Activated CD4-positive, CD25-positive, alpha-beta regulatory T cell treated with anti-CD3 and anti-CD28 coated beads, Interleukin-2, amount 50 U/mL, for 16 hours (primary cell): Measurements from ENCODE around the gene M1AP.
"Not testable (repeated sequence)": the region's sequence is repeated elsewhere in the genome, so short reads cannot be mapped to it uniquely, and the experiment has no call there.

ENCODE experiments used
- DNase-seq: peaks from one replicate; pipeline ENCODE4 v3.0.0-alpha.2; 2020; ENCODE audit warnings: low read depth, low spot score

The M1AP gene

DNA sequence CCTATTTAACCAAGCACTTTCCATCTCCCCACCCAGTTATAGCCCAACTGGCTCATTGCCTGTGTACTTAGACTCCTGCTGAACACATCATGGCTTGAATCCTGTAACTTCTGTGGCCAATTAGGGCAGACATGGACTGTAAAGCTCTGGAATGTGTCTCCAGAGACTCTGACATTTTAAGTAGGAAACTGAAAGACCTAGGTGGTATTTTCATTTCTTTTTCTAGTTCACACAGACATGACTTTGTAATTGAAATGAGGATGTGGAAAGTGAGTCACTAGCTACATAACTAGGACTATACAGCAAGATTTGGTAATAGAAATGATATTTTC lies 81.4 kb downstream of the M1AP start:
- no peak for DNase-seq

DNA sequence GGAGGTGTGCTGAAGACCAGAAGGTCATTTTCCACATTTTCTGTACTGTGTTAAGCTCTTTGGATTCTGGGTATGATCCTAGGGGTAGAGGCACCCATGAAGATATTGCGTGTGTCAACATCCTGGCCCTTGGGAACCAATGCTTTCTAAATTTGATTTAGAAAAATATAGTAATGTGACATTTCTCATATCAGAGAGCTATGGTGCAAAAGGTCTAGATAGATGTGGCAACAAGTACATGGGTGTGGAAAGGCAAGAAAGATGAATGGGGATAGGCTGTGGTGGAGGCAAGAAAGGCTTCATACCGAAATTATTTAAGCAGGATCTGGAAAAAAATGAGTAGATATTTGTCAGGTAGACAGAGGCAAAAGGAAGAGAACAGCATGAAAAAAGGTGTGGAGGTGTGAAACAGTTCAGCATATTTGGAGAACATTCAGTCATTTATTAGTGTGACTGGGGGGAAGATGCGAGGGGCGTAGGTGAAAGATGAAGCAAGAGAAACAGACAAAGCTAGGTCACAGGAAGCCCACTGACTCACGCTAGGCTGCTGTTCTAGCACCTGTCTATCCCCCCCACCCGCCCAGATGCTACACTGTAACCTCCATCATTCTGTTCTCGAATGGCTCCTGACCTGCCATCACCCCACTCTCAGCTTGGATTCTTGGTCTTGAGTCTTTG lies 81.9 kb downstream of the M1AP start:
- no peak for DNase-seq

- DNase-seq: no peak
Measured at GRCh38 chr2:74564222-74564621, 83.9 kb downstream of the M1AP start.

GRCh38 chr2:74562126-74562775 lies 85.9 kb downstream of the M1AP start:
- no peak for DNase-seq

GRCh38 chr2:74561022-74561421 lies 87.1 kb downstream of the M1AP start:
- DNase-seq: not testable (repeated sequence)

- DNase-seq: no peak
Measured at GRCh38 chr2:74560591-74560990, 87.5 kb downstream of the M1AP start.

DNA sequence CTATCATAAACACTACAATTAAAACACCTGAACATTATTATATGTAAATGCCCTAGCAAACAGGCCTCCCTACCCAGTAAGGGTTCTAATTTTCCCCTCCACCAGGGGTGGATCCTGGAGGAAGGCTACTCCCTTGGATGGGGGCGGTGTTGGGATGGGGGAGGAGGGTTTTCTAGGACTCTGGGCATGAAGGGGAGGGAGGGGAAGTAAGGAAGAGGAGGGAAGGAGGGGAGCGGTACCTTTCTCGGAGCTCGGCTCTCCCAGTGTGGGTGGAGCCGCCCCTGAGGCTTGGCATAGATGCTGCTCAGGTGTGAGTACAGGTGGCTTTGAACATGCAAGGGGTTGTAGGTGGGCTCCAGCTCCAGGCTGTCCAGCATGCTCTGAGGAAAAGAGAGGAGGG lies 88.2 kb downstream of the M1AP start:
- DNase-seq: no peak

GRCh38 chr2:74558284-74559230 lies 89.6 kb downstream of the M1AP start:
- no peak for DNase-seq

GRCh38 chr2:74556831-74557370 lies 91.2 kb downstream of the M1AP start:
- no peak for DNase-seq

GRCh38 chr2:74556159-74556558 lies 92.0 kb downstream of the M1AP start:
- no peak for DNase-seq

DNA sequence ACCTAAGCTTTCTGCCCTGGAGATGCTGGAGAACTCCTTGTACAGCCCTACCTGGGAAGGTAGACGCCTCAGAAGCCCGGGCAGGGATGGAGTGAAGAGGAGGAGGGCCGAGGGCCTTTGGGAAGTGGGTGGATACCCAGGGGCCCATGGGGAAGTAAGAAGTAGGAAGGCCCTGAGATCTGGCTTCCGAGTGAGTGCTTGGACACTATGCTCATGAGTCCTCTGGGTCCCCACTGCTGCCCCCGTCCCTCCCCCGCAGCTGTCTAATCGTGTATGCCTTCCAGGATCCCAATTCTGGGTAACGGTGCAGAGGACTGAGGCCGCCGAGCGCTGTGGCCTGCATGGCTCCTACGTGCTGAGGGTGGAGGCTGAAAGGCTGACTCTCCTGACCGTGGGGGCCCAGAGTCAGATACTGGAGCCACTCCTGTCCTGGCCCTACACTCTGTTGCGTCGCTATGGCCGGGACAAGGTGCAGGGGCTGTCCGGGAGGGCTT lies 92.5 kb downstream of the M1AP start:
- DNase-seq: no peak

GRCh38 chr2:74554820-74555531 lies 93.2 kb downstream of the M1AP start:
- DNase-seq: no peak

DNA sequence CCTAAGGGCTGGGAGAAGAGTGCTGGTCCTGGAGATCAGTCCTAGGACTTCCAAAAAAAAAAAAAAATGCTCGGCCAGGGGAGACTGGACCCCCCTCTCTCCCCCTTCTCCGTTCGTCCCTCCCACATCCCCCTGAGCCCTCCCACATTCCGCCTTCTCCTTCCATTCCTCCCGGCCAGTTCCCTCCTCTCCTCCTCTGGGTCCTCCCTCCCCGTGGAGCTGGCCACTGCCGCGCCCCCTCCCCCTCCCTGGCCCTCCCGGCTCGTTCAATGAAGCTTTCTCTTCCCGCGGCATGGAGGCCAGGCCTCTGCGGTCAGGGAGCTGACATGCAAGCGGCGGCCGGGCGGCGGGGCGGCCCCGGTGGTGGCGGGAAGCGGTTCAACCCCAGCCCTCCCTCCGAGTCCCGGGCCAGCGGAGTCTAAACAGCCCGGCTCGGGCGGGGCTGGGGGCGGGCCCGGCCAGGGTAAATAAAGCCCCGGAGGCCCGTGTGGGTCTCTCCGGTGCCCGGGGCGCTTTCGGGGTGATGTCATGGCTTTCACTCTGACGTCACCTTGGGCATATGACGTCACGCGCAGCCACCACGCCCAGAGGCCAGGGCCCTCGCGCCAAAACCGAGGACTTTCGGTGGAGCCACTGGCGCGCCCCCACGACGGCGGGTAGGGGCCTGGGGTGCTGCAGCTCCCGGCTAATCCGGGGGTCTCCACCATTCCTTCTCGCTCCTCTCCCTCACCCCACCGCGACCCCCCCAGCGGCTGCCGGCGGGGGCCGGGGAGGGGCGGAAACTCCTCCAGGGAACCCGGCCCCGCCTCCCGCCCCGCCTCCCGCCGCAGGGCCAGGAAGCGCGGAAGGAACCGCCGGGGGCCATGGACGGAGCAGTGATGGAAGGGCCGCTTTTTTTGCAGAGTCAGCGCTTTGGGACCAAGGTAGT lies 94.0 kb downstream of the M1AP start, which contains the start of the genes DOK1 and LOXL3:
TSS of gene DOK1 (plus strand) at position 829 of the 928 bp plus-strand sequence. CDS start at position 864, 35 bp downstream.
TSS of gene LOXL3 (minus strand) at position 51 of the 928 bp plus-strand sequence. CDS start 1,308 bp downstream, outside the sequence.
- peak; percentile 68 for DNase-seq

DNA sequence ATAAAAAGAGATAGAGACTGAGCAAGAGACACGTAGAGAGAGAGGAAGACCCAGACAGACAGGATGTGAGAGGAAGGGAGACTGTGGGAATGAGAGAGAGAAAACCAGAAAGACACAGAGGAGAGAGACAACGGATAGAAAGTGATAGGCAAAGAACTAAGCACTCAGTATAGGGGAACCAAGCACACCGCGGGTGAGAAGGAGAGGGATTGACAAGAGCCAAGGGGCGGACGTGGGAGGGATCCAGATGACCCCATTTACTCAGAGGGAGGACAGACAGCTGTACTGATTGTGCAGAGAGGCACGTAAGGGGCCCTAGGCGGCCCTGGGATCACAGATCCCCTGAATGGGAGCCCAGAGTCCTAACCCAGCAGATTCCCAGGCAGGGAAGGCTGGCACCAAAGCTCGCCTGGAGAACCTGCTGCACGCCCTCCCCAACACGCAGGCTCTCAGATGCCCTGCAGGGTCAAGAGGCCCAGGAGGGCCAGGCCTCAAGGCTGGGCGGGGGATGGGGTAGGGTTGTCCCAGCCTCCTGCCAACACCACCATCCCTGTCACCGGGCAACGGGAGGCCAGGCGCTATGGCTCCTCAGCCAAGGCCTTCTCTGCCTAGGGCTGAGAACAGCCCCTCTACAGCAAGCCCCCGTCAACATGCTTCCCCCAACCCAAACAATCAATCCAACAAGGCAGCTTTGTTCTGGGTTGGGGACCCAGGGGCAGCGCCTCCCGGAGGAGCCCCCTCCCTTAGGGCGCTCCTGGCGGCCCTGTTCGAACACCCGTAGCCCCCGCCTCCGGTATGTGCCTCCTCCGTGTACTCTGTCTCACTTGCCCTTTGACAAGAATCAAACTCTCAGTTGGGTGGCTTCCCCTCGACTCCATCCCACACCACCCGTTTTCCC lies 95.0 kb downstream of the M1AP start:
- DNase-seq: no peak

- no peak for DNase-seq
Measured at GRCh38 chr2:74551942-74552913, 95.9 kb downstream of the M1AP start.

- no peak for DNase-seq
Measured at GRCh38 chr2:74551530-74551929, 96.6 kb downstream of the M1AP start.

DNA sequence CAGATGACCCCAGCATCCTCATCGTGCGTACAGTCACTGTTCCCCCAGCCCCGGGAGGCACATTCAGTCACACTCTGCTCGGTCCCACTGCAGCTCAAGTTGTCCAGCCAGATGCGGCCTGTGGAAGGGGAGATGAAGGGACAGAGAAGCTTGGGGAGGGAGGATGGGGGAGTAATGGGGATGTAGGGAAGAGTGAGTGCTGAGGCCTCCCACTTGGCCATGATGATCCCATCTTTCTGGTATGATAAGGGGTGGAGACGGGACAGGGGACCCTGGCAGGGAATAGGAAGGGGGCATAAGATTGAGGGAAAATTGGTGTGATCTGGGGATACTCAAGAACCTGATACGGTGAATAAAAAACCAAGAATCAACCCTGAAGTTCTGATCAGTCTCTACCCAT lies 97.9 kb downstream of the M1AP start:
- no peak for DNase-seq
